Ovary (tissue), 3 donors: ENCODE data around the gene GUCA2A.

Source experiments
- EP300 ChIP-seq: sonication (generic); formaldehyde crosslinking; IDR thresholded peaks from one replicate; pipeline ENCODE4 v1.6.1; 2017; ENCODE audit warnings: antibody characterized with exemption
- TF ChIP-seq, protein P1 (sequence below), 3 donors: fragments of 450-650 bp in 2 of 3; fragments of 200-600 bp in 1 of 3; IDR thresholded peaks; one replicate each; pipeline versions ENCODE4 v1.5.1 to v1.8.0; 2016 to 2022; ENCODE audit warnings: antibody characterized with exemption in 3 of 3, mild to moderate bottlenecking in 1 of 3
- donor health status: DM: no; HTN: no; CAD: no.

DNA sequence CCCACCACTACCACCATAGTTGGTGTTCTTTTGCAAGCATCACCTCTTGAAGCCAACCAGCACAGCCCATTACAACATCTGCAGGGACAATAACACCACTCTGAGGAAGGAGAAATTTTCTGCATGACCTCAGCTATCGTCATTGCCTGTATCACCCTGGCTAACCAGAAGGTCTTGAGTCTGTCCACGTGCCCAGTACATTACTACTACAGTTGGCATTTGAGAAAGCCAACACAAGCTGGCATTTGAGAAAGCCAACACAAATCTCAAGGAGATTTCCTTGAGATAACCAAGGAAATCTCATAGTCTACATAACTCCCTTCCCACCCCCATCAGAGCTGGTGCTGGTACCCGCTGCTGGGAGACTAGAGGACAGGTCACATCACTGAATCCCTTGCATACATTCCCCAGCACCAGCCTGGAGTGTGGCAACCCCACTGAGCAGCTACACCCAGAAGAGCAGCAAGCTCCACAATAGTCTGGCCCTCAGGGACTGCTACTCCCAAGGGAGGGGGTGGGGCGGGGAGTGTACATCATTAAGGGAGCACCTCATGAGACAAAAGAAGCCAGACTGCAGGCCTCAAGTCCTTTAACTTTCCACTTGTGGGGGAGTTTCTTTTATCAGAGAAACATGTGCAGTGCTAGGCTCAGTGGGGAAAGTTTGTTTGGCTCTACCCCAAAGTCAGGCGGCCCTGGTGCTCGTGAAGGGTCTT lies 46.0 kb upstream of the GUCA2A start:
- TF ChIP-seq, protein P1, sequence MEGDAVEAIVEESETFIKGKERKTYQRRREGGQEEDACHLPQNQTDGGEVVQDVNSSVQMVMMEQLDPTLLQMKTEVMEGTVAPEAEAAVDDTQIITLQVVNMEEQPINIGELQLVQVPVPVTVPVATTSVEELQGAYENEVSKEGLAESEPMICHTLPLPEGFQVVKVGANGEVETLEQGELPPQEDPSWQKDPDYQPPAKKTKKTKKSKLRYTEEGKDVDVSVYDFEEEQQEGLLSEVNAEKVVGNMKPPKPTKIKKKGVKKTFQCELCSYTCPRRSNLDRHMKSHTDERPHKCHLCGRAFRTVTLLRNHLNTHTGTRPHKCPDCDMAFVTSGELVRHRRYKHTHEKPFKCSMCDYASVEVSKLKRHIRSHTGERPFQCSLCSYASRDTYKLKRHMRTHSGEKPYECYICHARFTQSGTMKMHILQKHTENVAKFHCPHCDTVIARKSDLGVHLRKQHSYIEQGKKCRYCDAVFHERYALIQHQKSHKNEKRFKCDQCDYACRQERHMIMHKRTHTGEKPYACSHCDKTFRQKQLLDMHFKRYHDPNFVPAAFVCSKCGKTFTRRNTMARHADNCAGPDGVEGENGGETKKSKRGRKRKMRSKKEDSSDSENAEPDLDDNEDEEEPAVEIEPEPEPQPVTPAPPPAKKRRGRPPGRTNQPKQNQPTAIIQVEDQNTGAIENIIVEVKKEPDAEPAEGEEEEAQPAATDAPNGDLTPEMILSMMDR (IDR thresholded peaks at IDR 0.05): no peak
- no peak for TF ChIP-seq EP300
